Measurements from ENCODE around the gene CTIF.
"Not testable (repeated sequence)": the region's sequence is repeated elsewhere in the genome, so short reads cannot be mapped to it uniquely, and the experiment has no call there.

Gene CTIF

GRCh38 chr18:48811977-48812451 lies 273.2 kb downstream of the CTIF start:
- not testable (repeated sequence) for DNase-seq

GRCh38 chr18:48813321-48813720 lies 274.5 kb downstream of the CTIF start:
- no peak for DNase-seq

GRCh38 chr18:48813833-48814489 lies 275.1 kb downstream of the CTIF start:
- no peak for DNase-seq

- no peak for DNase-seq
Measured at GRCh38 chr18:48814490-48815178, 275.8 kb downstream of the CTIF start.

- no peak for DNase-seq
Measured at GRCh38 chr18:48815179-48815515, 276.3 kb downstream of the CTIF start.

- DNase-seq, result no peak
Measured at GRCh38 chr18:48815581-48816324, 276.9 kb downstream of the CTIF start.

GRCh38 chr18:48816554-48816953 lies 277.7 kb downstream of the CTIF start:
- no peak for DNase-seq

GRCh38 chr18:48817021-48817461 lies 278.2 kb downstream of the CTIF start:
- DNase-seq, result no peak

GRCh38 chr18:48818329-48819254 lies 279.8 kb downstream of the CTIF start:
- no peak for DNase-seq

GRCh38 chr18:48819276-48819675 lies 280.4 kb downstream of the CTIF start:
- DNase-seq, result no peak

GRCh38 chr18:48819781-48820482 lies 281.1 kb downstream of the CTIF start:
- no peak for DNase-seq

GRCh38 chr18:48820483-48821250 lies 281.8 kb downstream of the CTIF start:
- DNase-seq, result no peak

- no peak for DNase-seq
Measured at GRCh38 chr18:48821251-48821590, 282.4 kb downstream of the CTIF start.

- DNase-seq, result no peak
Measured at GRCh38 chr18:48821845-48822244, 283.0 kb downstream of the CTIF start.

- DNase-seq, result no peak
Measured at GRCh38 chr18:48824231-48824970, 285.6 kb downstream of the CTIF start.

- DNase-seq, result no peak
Measured at GRCh38 chr18:48825101-48825745, 286.4 kb downstream of the CTIF start.

- no peak for DNase-seq
Measured at GRCh38 chr18:48826271-48826670, 287.4 kb downstream of the CTIF start.

- no peak for DNase-seq
Measured at GRCh38 chr18:48826806-48827205, 288.0 kb downstream of the CTIF start.

- no peak for DNase-seq
Measured at GRCh38 chr18:48827291-48828193, 288.7 kb downstream of the CTIF start.
